ENCODE data around the gene TAS1R3.
A peak's percentile ranks its signal among the peaks of the same experiment; 100 is the strongest.

Gene TAS1R3

DNA sequence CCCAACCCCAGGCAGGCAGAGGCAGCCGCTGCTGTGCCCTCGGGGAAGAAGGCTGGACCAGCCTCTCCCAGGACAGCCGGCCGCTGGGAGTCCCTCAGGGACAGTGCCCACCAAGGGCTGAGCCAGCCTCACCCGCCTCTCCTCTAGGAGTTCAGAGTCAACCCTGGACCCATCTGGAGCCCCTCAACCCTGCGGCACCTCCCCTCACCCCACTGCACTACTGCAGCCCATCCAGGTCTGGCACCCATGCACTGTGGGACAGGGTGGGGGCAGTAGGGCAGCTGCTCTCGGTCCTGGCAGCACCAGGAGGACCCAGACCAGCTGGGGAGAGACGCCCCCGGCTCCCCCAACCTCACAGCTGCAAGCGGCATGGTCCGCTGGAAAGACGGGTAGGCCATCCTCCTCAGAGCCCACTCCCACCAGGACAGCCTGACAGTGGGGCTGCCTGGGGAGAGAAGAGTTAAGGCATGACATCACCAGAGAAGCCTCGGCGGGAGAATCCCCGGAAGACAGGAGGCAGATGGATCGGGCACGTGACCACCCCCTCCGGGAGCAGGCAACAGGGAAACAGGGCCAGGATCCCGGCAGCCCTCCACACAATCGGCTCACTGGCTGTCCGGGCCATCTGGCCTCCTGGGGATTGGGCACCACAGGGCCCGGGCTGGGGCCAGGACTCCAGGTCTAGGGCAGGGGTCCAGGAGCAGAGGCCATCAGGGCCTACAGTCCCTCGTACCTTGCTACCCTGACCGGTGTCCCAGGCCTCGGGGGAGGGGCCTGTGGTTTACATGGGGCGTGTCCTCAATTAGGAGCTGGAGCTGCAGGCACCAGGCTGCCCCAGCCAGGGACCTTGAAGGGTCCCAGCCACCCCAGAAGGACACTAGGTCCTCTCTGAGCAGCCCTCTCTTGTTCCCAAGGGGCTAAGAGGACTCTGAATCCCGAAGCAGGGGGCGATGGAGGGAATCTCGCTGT, 26.5 kb upstream of the TAS1R3 start:
- H3K27ac Mint-ChIP-seq, result no peak overlapping the region
- ATAC-seq (no peak), DNase-seq (no peak)
- H3K9me3 Mint-ChIP-seq, result no peaks in the 10 kb centered on the region
- H3K4me3 Mint-ChIP-seq, result peak overlapping the region; percentile 86 to 91
- peaks cover 41% of the 10 kb centered on the region for H3K4me1 Mint-ChIP-seq
- H3K27me3 Mint-ChIP-seq, result no peaks in the 10 kb centered on the region

DNA sequence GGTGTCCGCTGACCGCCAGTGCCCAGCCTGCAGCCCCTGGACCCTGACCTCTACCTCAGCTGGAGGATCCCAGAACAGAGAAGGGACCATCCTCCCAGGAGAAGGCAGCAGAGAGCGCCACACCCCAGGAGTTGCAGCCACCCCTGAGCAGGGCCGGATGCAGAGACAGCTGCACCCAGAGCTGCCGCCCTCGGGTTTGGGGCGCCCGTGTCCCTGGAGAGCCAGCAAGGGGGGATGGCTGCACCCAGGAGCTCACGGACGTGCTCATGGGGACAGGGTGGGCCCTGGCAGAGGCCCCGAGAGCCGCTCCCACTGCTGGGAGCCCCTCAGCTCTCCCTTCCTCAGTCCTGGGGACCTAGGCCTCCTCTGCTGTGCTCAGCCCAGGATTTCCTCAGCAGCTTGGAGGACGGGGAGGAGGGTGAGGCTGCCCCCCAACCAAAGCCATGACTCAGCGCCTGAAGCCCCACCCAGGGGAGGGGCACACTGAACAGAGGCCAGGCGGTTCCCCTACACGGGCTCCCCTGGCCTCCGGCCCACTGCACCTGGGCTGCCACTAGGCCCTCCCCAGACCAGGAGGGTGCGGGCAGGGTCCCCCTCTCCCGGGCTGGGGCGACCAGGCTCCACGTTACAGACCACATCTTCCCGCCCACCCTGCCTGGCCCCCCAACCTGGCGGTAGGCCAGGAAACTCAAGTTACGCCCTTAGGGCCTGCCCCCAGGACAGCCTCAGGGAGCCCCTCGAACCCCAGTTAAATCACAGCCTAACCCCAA, 25.6 kb upstream of the TAS1R3 start:
- Mint-ChIP-seq H3K4me3 (peak overlapping the region; percentile 86 to 91), H3K4me1 (peaks cover 44% of the 10 kb centered on the region), H3K27me3 (no peaks in the 10 kb centered on the region), H3K9me3 (no peaks in the 10 kb centered on the region), H3K27ac (peak overlapping the region; percentile 92)
- DNase-seq (peak; percentile 67 to 71), ATAC-seq (peak; percentile 48)

DNA sequence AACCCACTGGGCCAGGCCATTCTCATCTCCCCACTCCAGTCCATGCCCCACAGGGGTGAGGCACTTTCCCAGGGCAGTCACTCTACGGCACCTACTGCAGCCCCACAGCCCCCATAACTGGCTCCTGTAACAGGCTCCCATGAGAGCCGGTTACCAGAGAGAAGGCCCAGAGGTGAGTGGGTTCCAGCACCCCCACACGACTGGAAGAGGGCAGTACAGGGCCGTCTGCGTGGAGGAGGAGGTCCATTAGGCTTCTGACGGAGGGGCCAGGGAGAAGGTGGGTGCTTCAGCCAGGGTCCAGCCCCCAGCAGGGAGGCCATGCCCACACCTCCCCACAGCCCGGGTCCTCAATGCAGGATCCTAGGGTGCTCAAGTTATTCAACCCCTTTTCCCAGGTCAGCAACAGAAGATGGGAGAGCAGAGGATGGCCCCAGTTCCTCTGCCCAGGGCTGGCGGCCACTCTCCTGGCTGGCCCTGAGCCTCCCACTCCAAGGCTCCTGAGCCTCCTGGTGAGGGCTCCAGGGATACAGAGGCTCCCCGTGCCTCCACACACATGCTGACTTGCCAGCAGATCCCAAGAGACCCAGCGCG, 24.9 kb upstream of the TAS1R3 start:
- Mint-ChIP-seq H3K27me3 (no peaks in the 10 kb centered on the region), H3K9me3 (no peaks in the 10 kb centered on the region), H3K4me3 (peak overlapping the region; percentile 86 to 91), H3K27ac (peak overlapping the region; percentile 92), H3K4me1 (peaks cover 48% of the 10 kb centered on the region)
- ATAC-seq (no peak), DNase-seq (peak in 1 of 2 donors; percentile 53)

DNA sequence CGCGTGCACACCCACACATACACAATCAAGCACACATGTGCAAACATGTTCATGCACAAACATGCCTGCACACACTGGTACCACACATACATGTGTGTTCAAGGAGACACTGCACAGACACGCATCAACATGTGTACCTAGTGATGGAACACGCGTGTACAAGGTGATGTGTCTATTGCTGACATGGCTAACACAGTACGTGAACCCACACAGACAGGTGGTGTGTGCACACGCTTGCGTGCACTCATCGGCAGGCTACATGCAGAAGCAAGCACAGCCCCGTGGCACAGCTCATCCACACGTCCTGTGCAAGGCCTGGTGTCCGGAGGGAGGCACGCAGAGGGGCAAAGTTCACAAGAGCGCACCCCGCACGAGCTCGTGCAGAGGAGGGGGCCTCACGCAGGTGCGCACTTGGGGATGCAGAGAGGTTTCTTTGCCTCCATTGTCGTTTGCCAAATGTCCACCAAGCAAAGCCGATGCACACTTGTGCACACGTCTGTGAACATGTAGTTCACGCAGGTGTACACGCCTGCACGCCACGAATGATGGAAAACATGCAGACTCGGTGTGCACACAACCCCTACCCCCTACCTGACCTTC, 24.3 kb upstream of the TAS1R3 start:
- no peak for ATAC-seq
- no peaks in the 10 kb centered on the region for H3K27me3 Mint-ChIP-seq

DNA sequence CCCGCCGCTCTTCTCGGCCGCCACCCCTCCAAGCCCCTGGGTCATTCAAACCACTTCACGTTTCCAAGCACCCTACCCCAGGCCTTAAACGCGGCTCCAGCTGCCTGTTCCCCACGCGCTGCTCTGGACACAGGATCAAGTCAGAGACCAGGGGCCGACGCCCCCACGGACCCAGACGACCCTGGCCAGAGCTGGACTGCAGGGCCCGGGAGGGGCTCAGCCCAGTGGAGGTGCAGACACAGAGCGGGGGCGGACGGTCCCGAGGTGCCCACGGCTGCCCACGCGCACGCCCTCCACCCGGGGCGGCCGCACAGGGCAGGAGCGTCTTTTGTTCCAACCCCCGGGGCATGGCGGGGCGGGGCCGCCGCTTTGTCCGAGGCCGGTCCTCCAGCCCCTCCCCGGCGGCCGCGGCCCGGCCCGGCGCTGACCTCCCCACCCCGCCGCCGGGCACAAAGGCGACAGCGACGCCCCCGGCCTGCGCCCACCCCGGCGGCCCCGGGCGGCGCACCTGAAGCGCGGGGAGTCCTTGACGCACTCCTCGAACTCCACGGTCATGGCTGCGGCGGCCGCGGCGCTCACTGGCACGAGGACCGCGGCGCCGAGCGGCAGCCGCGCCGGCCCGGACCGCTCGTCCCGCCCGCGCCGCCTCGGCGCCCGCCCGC, 23.7 kb upstream of the TAS1R3 start:
- Mint-ChIP-seq H3K27me3 (no peaks in the 10 kb centered on the region), H3K27ac (peak overlapping the region in 1 of 2 donors; percentile 12), H3K9me3 (no peaks in the 10 kb centered on the region), H3K4me3 (peak overlapping the region; percentile 86 to 91), H3K4me1 (peaks cover 48% of the 10 kb centered on the region)
- ATAC-seq, result no peak
- no peak for DNase-seq

More for the DNA sequence above, 24.3 kb upstream of the TAS1R3 start:
- H3K4me3 Mint-ChIP-seq, result peak overlapping the region; percentile 86 to 91
- peaks cover 48% of the 10 kb centered on the region for H3K4me1 Mint-ChIP-seq
- no peaks in the 10 kb centered on the region for H3K9me3 Mint-ChIP-seq
- H3K27ac Mint-ChIP-seq, result peak overlapping the region in 1 of 2 donors; percentile 67
- no peak for DNase-seq

DNA sequence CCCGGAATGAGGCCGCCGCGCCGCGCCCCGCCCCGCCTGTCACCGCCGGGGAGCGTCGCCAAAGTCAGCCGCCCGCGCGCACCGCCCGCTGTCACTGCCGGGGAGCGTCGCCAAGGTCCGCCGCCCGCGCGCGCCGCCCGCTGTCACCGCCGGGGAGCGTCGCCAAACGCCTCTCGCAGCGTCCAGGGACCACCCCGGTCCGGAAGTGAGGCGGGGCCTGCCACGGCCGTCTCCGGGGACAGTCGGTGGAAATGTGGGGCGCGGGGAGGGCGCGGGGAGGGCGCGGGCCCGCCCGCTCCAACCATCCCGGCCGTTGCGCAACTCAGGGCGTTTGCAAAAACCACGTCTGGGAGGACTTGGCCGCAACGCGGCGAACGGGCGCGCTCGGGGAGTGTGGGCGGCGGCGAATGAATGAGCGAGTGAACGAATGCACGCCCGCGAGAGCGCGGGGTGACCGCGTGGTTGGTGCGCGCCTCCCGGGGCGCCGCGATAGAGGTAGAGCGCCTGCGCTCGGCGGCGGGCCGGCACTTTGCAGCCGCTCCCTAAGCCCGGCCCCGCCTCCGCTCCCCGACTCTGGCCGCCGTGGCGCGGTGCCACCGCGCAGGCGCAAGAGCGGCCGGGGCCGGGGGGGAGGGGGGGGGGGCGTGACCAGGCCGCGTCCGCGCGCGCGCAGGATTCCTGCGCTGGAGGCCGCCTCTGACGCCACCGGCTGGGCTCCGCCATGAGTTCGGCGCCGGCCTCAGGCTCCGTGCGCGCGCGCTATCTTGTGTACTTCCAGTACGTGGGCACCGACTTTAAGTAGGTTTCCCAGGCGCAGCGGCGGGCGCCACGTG, 22.9 kb upstream of the TAS1R3 start, which contains the start of the genes ACAP3 and PUSL1:
Gene ACAP3 (minus strand): TSS at position 8 of the 833 bp plus-strand sequence. CDS start 115 bp downstream, outside the sequence.
Gene PUSL1 (plus strand): TSS at position 675 of the 833 bp plus-strand sequence. CDS start 47 bp downstream, at position 722.
- peak; percentile 94 for DNase-seq
- peak; percentile 81 for ATAC-seq
- H3K9me3 Mint-ChIP-seq, result no peaks in the 10 kb centered on the region
- H3K27ac Mint-ChIP-seq, result peak within 1 kb of the TSS; percentile 81 to 95
- peak within 1 kb of the TSS; percentile 86 to 91 for H3K4me3 Mint-ChIP-seq
- no peaks in the 10 kb centered on the region for H3K27me3 Mint-ChIP-seq
- H3K4me1 Mint-ChIP-seq, result peaks cover 48% of the 10 kb centered on the region

DNA sequence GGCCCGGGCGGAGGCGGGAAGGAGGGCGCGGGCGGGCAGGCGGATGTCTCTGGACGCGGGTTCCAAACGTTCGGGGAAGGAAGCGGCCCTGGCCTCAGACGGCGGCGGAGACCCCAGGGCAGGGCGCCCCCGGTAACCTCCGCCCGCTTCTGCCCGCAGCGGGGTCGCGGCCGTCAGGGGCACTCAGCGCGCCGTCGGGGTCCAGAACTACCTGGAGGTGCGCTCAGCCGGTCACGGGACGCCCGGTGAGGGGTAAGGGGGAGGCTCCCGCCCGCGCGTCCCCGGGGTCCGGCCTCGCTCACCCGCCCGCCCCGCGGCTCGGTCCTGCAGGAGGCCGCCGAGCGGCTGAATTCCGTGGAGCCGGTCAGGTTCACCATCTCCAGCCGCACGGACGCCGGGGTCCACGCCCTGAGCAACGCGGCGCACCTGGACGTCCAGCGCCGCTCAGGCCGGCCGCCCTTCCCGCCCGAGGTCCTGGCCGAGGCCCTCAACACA, 22.3 kb upstream of the TAS1R3 start:
- H3K9me3 Mint-ChIP-seq, result no peaks in the 10 kb centered on the region
- peak overlapping the region; percentile 86 to 87 for H3K4me3 Mint-ChIP-seq
- H3K27me3 Mint-ChIP-seq, result no peaks in the 10 kb centered on the region
- DNase-seq (no peak), ATAC-seq (no peak)
- peaks cover 48% of the 10 kb centered on the region for H3K4me1 Mint-ChIP-seq
- H3K27ac Mint-ChIP-seq, result peak overlapping the region in 1 of 2 donors; percentile 95

DNA sequence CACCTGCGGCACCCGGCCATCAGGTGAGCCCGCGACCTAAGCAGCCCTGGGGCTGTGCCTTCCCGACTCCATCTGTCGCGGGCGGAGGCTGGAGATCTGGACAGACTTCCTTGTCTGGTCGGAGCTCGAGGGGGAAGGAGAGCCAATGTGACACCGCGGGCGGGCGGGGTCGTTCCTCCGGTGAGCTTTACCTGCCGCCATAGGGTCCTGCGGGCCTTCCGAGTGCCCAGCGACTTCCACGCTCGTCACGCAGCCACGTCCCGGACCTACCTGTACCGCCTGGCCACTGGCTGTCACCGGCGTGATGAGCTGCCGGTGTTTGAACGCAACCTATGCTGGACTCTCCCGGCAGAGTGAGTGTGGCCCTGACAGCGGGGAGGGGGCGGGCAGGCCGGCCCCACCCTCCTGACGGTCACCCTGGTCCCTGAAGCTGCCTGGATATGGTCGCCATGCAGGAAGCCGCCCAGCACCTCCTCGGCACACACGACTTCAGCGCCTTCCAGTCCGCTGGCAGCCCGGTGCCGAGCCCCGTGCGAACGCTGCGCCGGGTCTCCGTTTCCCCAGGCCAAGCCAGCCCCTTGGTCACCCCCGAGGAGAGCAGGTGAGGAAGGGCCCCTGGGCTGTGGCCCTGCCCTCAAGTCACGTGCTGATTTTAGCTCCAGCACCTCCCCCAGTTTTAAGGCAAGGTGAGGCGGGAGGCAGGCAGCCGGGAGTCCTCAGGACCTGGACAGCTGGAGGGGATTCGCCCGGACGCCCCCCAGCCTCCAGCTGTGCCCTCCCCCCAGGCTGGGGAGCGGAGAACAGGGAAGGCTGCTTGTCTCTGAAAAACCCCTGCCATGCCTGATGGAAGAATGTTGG, 21.6 kb upstream of the TAS1R3 start:
- no peaks in the 10 kb centered on the region for H3K27me3 Mint-ChIP-seq
- peaks cover 47% of the 10 kb centered on the region for H3K4me1 Mint-ChIP-seq
- DNase-seq (no peak), ATAC-seq (no peak)
- H3K27ac Mint-ChIP-seq, result peak overlapping the region in 1 of 2 donors; percentile 85
- H3K4me3 Mint-ChIP-seq, result peak overlapping the region; percentile 80 to 86
- no peaks in the 10 kb centered on the region for H3K9me3 Mint-ChIP-seq

DNA sequence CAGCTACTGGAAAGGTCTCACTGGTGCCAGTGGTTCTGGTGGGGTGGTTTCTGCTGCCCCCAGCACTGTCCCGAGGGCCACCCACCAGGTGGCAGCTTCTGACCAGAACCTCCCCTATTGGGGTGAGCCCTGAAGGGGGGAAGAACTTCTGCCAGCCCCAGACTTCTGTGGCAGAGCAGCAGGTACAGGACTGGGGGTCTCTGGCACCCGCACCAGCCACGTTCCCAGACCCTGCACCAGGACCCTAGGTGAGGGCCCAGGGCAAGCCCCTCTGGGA, 21.0 kb upstream of the TAS1R3 start:
- H3K27me3 Mint-ChIP-seq, result no peaks in the 10 kb centered on the region
- ATAC-seq (no peak), DNase-seq (no peak)
- H3K4me3 Mint-ChIP-seq, result peak overlapping the region; percentile 80 to 86
- H3K9me3 Mint-ChIP-seq, result no peaks in the 10 kb centered on the region
- H3K27ac Mint-ChIP-seq, result peak overlapping the region in 1 of 2 donors; percentile 85
- peaks cover 45% of the 10 kb centered on the region for H3K4me1 Mint-ChIP-seq

DNA sequence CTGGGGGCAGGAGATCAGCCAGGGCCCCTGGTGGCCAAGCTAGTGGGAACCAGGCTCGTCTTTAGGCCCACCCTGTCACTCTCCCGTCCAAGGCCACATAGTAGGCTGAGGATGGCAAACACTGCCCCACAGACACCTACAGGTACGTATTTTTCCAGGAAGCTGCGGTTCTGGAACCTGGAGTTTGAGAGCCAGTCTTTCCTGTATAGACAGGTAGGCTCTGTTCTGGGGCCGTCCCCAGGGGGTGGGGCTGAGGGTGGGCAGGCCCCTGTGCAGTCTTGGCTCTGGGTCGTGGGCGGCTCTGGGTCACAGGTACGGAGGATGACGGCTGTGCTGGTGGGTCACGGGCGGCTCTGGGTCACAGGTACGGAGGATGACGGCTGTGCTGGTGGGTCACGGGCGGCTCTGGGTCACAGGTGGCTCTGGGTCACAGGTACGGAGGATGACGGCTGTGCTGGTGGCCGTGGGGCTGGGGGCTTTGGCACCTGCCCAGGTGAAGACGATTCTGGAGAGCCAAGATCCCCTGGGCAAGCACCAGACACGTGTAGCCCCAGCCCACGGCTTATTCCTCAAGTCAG, 20.5 kb upstream of the TAS1R3 start:
- DNase-seq (no peak), ATAC-seq (no peak)
- H3K27me3 Mint-ChIP-seq, result no peaks in the 10 kb centered on the region
- H3K9me3 Mint-ChIP-seq, result no peaks in the 10 kb centered on the region
- peaks cover 43% of the 10 kb centered on the region for H3K4me1 Mint-ChIP-seq
- peak overlapping the region in 1 of 2 donors; percentile 42 for H3K27ac Mint-ChIP-seq
- H3K4me3 Mint-ChIP-seq, result peak overlapping the region; percentile 9 to 41

DNA sequence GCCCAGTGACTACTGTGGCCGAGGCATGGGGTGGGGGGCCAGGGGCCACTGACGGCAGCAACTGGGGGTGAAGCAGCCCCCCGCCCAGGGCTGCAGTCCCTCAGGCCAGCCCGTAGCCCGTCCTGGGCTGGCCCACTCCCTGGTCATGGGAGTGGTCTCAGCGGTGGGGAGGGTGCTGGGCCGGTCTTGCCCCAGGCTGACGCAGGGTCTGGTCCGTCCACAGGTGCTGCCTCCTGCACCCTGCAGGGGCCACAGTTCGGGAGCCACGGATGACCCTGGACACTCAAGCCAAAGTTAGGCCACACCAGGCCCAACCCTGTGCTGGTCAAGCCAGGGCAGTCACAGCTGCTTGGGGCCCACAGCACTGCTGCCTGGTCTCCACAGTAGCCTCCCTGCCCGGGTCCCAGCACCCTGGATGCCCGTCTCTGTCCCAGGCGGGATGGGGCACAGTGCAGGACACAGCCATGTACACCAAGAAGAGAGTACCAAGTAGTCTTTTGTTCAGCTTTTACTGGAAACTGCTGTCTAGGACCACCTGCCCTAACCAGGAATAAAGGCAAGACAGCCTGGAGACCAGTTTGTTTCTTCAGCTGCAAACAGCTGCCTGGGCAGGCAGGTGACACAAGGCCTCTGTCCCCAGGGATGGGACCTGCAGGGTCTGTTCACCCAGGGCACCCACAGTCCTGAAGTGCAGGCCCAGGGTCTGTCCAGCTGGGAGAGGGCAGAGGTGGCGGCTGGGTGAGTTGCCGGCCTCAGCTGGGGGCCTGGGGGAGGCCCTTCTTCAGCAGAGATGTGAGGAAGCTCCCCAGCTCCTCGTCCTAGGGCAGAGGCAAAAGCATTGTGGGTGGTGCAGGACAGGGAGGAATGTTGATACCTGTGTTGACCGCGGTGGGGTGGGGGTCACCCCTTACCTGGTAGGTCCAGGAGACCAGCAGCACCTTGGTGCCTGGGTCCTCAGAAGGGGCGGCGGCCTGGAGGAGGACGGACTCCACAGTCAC, 19.7 kb upstream of the TAS1R3 start:
- H3K9me3 Mint-ChIP-seq, result no peaks in the 10 kb centered on the region
- no peak overlapping the region for H3K4me3 Mint-ChIP-seq
- H3K27ac Mint-ChIP-seq, result no peak overlapping the region
- peaks cover 35% of the 10 kb centered on the region for H3K4me1 Mint-ChIP-seq
- DNase-seq (no peak), ATAC-seq (no peak)
- H3K27me3 Mint-ChIP-seq, result no peaks in the 10 kb centered on the region

Measured in stimulated activated naive CD8-positive, alpha-beta T cell treated with anti-CD3 and anti-CD28 coated beads, Interleukin-15, amount 100 ng/mL, for 72 hours (primary cell).